ENCODE measurements around the gene DOCK1. TPM values are rescaled to one million over a fixed set of nuclear protein-coding genes. Genes with fewer than 3 reads are reported as not detected.

Gene DOCK1
- total and polyA plus RNA-seq, 2 donors (not counting 1 experiment from before 2014, with no cell fraction given), result 20.5 to 91.0 TPM

DNA sequence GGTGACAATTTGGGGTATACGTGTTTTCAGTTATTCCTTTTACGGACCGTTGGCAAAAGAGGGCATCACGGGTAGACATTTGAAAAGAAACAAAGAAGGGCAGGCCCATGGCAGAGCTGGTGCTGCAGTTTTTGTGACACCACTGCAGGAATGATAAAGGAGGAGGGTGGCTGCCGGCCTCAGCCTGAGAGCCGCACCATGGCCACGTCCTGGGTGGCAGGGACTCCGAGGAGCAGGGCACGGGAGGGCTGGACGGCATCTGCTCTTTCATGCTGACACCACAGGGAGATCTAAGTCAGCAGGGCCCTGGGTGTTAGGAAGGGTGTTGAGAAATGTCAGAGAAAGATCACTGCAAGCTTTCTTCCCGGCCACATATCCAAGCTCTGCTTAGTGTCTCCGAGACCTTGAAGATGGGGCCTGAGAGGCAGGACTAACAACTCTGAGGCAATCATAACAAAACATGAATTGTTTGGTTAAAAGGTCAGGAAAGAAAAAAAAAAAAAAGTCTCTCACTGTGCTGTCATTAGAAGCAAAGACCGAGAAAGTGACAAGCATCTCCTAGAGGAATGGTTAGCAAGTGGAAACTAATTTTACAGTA lies 254.5 kb downstream of the DOCK1 start:
- Histone ChIP-seq H3K4me1 (ENCODE audit: control insufficient read depth, extremely low read depth, insufficient read depth, low read length) (no peaks in the 10 kb centered on the region), H3K27me3 (ENCODE audit: control insufficient read depth, insufficient read depth, low read length) (no peaks in the 10 kb centered on the region), H3K4me3 (replicated peaks in 1 of 4; ENCODE audit: control extremely low read depth in 1 of 4, insufficient read depth in 1 of 4, low read depth in 3 of 4, low read length in 4 of 4) (no peak overlapping the region), H3K9me3 (ENCODE audit: control insufficient read depth, insufficient read depth, low read depth, low read length) (no peaks in the 10 kb centered on the region), H3K79me2 (ENCODE audit: control insufficient read depth, insufficient read depth, low read length) (no peaks in the 10 kb centered on the region), H3K36me3 (ENCODE audit: control insufficient read depth, insufficient read depth, low read length) (no peaks in the 10 kb centered on the region), H2AFZ (ENCODE audit: low read length) (no peak overlapping the region), H4K20me1 (ENCODE audit: control insufficient read depth, extremely low read depth, insufficient read depth, low read length) (no peaks in the 10 kb centered on the region), H3K27ac (ENCODE audit: insufficient read depth, low read length) (no peak overlapping the region), H3K9ac (ENCODE audit: insufficient read depth, low read length) (no peak overlapping the region), H3K4me2 (ENCODE audit: extremely low read depth, insufficient read depth, low read length) (no peak overlapping the region)
- no peak for DNase-seq (ENCODE audit: low read depth in 2 of 2)
- no peak for TF ChIP-seq EZH2 (IDR thresholded peaks at IDR 0.05; ENCODE audit: low read length, missing control alignments)
- TF ChIP-seq, protein P1, sequence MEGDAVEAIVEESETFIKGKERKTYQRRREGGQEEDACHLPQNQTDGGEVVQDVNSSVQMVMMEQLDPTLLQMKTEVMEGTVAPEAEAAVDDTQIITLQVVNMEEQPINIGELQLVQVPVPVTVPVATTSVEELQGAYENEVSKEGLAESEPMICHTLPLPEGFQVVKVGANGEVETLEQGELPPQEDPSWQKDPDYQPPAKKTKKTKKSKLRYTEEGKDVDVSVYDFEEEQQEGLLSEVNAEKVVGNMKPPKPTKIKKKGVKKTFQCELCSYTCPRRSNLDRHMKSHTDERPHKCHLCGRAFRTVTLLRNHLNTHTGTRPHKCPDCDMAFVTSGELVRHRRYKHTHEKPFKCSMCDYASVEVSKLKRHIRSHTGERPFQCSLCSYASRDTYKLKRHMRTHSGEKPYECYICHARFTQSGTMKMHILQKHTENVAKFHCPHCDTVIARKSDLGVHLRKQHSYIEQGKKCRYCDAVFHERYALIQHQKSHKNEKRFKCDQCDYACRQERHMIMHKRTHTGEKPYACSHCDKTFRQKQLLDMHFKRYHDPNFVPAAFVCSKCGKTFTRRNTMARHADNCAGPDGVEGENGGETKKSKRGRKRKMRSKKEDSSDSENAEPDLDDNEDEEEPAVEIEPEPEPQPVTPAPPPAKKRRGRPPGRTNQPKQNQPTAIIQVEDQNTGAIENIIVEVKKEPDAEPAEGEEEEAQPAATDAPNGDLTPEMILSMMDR (conservative IDR thresholded peaks at IDR 0.05 in 1 of 2, IDR thresholded peaks at IDR 0.05 in 1 of 2; ENCODE audit: low read depth in 1 of 2, low read length in 2 of 2), result no peak

DNA sequence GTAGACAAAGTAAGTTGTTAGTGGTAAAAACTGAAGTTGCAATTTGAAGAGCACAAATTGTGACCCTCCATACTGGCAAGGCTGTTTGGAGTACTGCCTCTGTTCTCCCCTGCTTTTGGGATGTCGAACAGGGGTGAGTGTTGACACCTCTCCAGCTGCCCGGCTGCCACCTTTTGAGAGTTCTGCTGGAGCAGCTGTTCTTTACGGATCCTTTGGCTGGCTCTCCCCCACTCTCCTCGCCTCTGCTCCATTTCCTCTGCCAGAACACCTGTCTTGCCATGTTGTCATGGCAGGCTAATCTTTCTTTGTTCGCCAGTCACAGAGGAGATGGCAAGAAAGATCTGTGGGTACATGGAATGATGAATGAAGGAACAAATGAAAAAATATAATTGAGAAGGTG lies 256.3 kb downstream of the DOCK1 start:
- no peaks in the 10 kb centered on the region for H4K20me1 ChIP-seq (ENCODE audit: control insufficient read depth, extremely low read depth, insufficient read depth, low read length)
- no peak overlapping the region for H3K27ac ChIP-seq (ENCODE audit: insufficient read depth, low read length)
- no peaks in the 10 kb centered on the region for H3K27me3 ChIP-seq (ENCODE audit: control insufficient read depth, insufficient read depth, low read length)
- no peak overlapping the region for H3K4me3 ChIP-seq (replicated peaks in 1 of 4; ENCODE audit: control extremely low read depth in 1 of 4, insufficient read depth in 1 of 4, low read depth in 3 of 4, low read length in 4 of 4)
- no peak for DNase-seq (ENCODE audit: low read depth in 2 of 2)
- H3K36me3 ChIP-seq (ENCODE audit: control insufficient read depth, insufficient read depth, low read length), result no peaks in the 10 kb centered on the region
- no peak overlapping the region for H2AFZ ChIP-seq (ENCODE audit: low read length)
- H3K9me3 ChIP-seq (ENCODE audit: control insufficient read depth, insufficient read depth, low read depth, low read length), result no peaks in the 10 kb centered on the region
- TF ChIP-seq, protein P1 (conservative IDR thresholded peaks at IDR 0.05 in 1 of 2, IDR thresholded peaks at IDR 0.05 in 1 of 2; ENCODE audit: low read depth in 1 of 2, low read length in 2 of 2), result no peak
- TF ChIP-seq EZH2 (IDR thresholded peaks at IDR 0.05; ENCODE audit: low read length, missing control alignments), result no peak
- no peak overlapping the region for H3K4me2 ChIP-seq (ENCODE audit: extremely low read depth, insufficient read depth, low read length)
- no peaks in the 10 kb centered on the region for H3K79me2 ChIP-seq (ENCODE audit: control insufficient read depth, insufficient read depth, low read length)
- H3K4me1 ChIP-seq (ENCODE audit: control insufficient read depth, extremely low read depth, insufficient read depth, low read length), result no peaks in the 10 kb centered on the region
- H3K9ac ChIP-seq (ENCODE audit: insufficient read depth, low read length), result no peak overlapping the region

DNA sequence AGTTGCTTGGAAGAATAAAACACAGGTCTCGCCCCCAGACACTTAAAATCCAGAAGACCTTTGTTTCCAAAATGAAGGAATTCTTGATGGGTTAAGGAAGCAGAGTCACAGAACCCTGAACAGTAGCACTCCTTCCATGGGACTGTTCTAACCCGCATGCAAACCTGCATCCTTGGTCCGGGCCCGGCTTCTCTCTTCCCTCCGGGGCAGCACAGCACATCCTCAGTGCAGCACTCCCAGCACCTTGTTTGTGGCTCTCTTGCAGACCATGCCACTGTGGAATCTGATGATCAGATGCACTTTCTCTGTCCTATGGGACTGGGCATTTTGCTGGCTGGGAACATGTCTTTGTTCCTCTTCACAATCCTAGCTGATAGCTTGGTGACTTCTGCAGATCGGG lies 257.6 kb downstream of the DOCK1 start:
- Histone ChIP-seq H3K79me2 (ENCODE audit: control insufficient read depth, insufficient read depth, low read length) (no peaks in the 10 kb centered on the region), H3K36me3 (ENCODE audit: control insufficient read depth, insufficient read depth, low read length) (no peaks in the 10 kb centered on the region), H3K4me2 (ENCODE audit: extremely low read depth, insufficient read depth, low read length) (no peak overlapping the region), H2AFZ (ENCODE audit: low read length) (no peak overlapping the region), H4K20me1 (ENCODE audit: control insufficient read depth, extremely low read depth, insufficient read depth, low read length) (no peaks in the 10 kb centered on the region), H3K9ac (ENCODE audit: insufficient read depth, low read length) (no peak overlapping the region), H3K4me1 (ENCODE audit: control insufficient read depth, extremely low read depth, insufficient read depth, low read length) (no peaks in the 10 kb centered on the region), H3K27ac (ENCODE audit: insufficient read depth, low read length) (no peak overlapping the region), H3K27me3 (ENCODE audit: control insufficient read depth, insufficient read depth, low read length) (no peaks in the 10 kb centered on the region), H3K4me3 (replicated peaks in 1 of 4; ENCODE audit: control extremely low read depth in 1 of 4, insufficient read depth in 1 of 4, low read depth in 3 of 4, low read length in 4 of 4) (no peak overlapping the region), H3K9me3 (ENCODE audit: control insufficient read depth, insufficient read depth, low read depth, low read length) (no peaks in the 10 kb centered on the region)
- DNase-seq (ENCODE audit: low read depth in 2 of 2), result no peak
- TF ChIP-seq EZH2 (IDR thresholded peaks at IDR 0.05; ENCODE audit: low read length, missing control alignments), result no peak
- TF ChIP-seq, protein P1 (conservative IDR thresholded peaks at IDR 0.05 in 1 of 2, IDR thresholded peaks at IDR 0.05 in 1 of 2; ENCODE audit: low read depth in 1 of 2, low read length in 2 of 2), result no peak

All from fibroblast of lung (primary cell).